Measurements from ENCODE around the gene PCSK5.

Gene PCSK5

GRCh38 chr9:75950998-75951397 is 60.5 kb downstream of the PCSK5 start:
- peak; percentile 35 for DNase-seq
- in situ Hi-C loops (cut with HindIII; ENCODE audit: low pct_ligation_motif_present, low sequenced_read_pairs), result no loop called here
- Histone ChIP-seq H3K27ac (no peak overlapping the region), H3K4me3 (ENCODE audit: low read depth, low read length) (no peak overlapping the region), H3K27me3 (replicated peaks) (no peaks in the 10 kb centered on the region), H3K36me3 (replicated peaks) (no peaks in the 10 kb centered on the region)
- TF ChIP-seq, protein P1, sequence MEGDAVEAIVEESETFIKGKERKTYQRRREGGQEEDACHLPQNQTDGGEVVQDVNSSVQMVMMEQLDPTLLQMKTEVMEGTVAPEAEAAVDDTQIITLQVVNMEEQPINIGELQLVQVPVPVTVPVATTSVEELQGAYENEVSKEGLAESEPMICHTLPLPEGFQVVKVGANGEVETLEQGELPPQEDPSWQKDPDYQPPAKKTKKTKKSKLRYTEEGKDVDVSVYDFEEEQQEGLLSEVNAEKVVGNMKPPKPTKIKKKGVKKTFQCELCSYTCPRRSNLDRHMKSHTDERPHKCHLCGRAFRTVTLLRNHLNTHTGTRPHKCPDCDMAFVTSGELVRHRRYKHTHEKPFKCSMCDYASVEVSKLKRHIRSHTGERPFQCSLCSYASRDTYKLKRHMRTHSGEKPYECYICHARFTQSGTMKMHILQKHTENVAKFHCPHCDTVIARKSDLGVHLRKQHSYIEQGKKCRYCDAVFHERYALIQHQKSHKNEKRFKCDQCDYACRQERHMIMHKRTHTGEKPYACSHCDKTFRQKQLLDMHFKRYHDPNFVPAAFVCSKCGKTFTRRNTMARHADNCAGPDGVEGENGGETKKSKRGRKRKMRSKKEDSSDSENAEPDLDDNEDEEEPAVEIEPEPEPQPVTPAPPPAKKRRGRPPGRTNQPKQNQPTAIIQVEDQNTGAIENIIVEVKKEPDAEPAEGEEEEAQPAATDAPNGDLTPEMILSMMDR (IDR thresholded peaks at IDR 0.05; ENCODE audit: low read depth, low read length, missing control alignments), result no peak

DNA sequence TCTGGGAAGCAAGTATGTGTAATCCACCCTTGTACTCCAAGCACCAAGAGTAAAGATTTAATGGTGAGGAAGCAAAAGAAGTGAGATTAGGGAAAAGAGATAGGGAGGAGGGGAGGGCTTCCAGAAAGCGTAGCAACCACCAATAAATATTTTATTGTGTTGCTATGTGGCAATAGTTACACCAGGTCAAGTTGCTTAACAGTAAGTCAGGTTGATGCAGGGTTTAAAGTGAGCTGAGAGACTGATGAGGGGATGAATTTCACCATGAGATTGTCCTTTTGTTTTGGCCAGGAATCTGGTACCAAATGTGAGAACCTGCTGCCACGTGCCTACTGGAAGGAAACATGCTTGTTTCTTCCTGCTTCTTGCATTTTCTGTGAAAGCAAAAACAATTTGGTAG is 62.7 kb downstream of the PCSK5 start:
- TF ChIP-seq, protein P1 (IDR thresholded peaks at IDR 0.05; ENCODE audit: low read depth, low read length, missing control alignments), result no peak

GRCh38 chr9:75956161-75956560 is 65.7 kb downstream of the PCSK5 start:
- Histone ChIP-seq H3K27me3 (replicated peaks) (no peaks in the 10 kb centered on the region), H3K36me3 (replicated peaks) (no peaks in the 10 kb centered on the region), H3K4me3 (ENCODE audit: low read depth, low read length) (no peak overlapping the region), H3K27ac (no peak overlapping the region)
- TF ChIP-seq, protein P1 (IDR thresholded peaks at IDR 0.05; ENCODE audit: low read depth, low read length, missing control alignments), result no peak
- in situ Hi-C loops (cut with HindIII; ENCODE audit: low pct_ligation_motif_present, low sequenced_read_pairs), result no loop called here
- no peak for DNase-seq

More for the DNA sequence above, 62.7 kb downstream of the PCSK5 start:
- Histone ChIP-seq H3K27me3 (replicated peaks) (no peaks in the 10 kb centered on the region), H3K27ac (no peak overlapping the region), H3K36me3 (replicated peaks) (no peaks in the 10 kb centered on the region), H3K4me3 (ENCODE audit: low read depth, low read length) (no peak overlapping the region)
- in situ Hi-C loops (cut with HindIII; ENCODE audit: low pct_ligation_motif_present, low sequenced_read_pairs), result no loop called here
- DNase-seq, result no peak

DNA sequence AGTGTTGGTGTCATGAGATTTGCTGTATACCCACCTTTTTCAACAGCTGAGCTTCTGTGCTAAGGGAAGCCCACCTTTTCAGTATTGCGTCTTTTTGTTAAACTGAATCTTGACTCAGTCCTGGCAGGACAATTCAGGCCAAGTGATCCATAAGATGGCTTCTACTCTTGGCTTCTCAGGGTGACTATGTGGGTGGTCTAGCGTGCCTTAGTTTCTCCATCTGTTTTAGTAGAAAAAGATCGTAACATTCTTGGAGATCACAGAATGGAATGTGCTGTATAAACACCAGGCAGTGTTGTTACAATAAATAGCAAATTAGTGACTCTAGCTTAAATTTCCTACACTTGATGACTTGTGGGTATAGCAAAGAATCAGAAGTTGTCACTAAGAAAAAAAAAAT is 66.6 kb downstream of the PCSK5 start:
- no peaks in the 10 kb centered on the region for H3K36me3 ChIP-seq (replicated peaks)
- no peak for DNase-seq
- no peak overlapping the region for H3K27ac ChIP-seq
- in situ Hi-C loops (cut with HindIII; ENCODE audit: low pct_ligation_motif_present, low sequenced_read_pairs), result no loop called here
- TF ChIP-seq, protein P1 (IDR thresholded peaks at IDR 0.05; ENCODE audit: low read depth, low read length, missing control alignments), result no peak
- H3K27me3 ChIP-seq (replicated peaks), result no peaks in the 10 kb centered on the region
- H3K4me3 ChIP-seq (ENCODE audit: low read depth, low read length), result no peak overlapping the region

DNA sequence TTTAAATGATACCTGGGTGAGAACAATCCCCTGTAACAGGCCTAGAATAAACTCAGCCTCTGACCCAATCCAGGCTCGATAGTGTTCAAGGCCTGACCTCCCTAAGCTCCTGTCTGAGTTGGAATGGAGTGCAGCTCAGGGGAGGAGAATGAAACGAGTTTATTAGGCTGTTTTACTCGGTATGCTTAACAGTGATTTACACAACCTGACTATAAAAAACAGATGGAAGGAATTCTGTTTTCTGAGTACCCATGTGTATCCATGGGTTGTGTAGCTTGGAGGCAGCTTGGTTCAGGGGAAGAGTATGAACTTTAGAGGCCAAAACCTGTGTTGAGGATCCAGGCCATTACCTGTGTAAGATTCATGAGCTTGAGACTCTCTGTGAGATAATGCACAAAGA is 67.8 kb downstream of the PCSK5 start:
- in situ Hi-C loops (cut with HindIII; ENCODE audit: low pct_ligation_motif_present, low sequenced_read_pairs), result no loop called here

GRCh38 chr9:75960551-75960950 is 70.1 kb downstream of the PCSK5 start:
- TF ChIP-seq, protein P1 (IDR thresholded peaks at IDR 0.05; ENCODE audit: low read depth, low read length, missing control alignments), result no peak
- Histone ChIP-seq H3K27ac (no peak overlapping the region), H3K36me3 (replicated peaks) (no peaks in the 10 kb centered on the region), H3K27me3 (replicated peaks) (no peaks in the 10 kb centered on the region), H3K4me3 (ENCODE audit: low read depth, low read length) (no peak overlapping the region)
- in situ Hi-C loops (cut with HindIII; ENCODE audit: low pct_ligation_motif_present, low sequenced_read_pairs), result no loop called here
- no peak for DNase-seq

More for the DNA sequence above, 67.8 kb downstream of the PCSK5 start:
- Histone ChIP-seq H3K27me3 (replicated peaks) (no peaks in the 10 kb centered on the region), H3K36me3 (replicated peaks) (no peaks in the 10 kb centered on the region), H3K4me3 (ENCODE audit: low read depth, low read length) (no peak overlapping the region), H3K27ac (no peak overlapping the region)
- no peak for DNase-seq
- TF ChIP-seq, protein P1 (IDR thresholded peaks at IDR 0.05; ENCODE audit: low read depth, low read length, missing control alignments), result no peak
